Fibroblast of peridontal ligament (primary cell): ENCODE measurements around the gene NGEF.

Source experiments
- DNase-seq: peaks from one replicate; pipeline ENCODE4 v3.0.0-alpha.2; 2010; ENCODE audit errors: extremely low read depth

NGEF gene

DNA sequence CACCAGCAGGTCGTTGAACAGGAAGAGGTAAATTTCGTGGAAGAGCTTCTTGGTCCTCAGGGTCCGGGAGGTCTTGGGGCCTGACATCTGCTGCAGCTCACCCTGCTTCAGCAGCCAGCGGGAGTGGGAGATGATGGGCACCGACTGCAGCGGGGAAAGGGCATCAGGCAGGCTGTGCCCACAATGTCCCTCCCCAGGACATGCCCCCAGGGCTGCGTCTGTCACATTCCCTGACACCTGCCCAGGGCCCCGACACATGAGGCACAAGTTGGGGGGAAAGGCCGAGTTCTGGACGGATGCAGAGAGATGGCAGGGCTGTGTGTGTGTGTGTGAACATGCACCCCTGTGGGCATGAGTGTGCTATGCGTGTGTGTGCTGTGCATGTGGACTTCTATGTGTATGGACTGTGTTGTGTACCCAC, 129.0 kb downstream of the NGEF start:
- no peak for DNase-seq

DNA sequence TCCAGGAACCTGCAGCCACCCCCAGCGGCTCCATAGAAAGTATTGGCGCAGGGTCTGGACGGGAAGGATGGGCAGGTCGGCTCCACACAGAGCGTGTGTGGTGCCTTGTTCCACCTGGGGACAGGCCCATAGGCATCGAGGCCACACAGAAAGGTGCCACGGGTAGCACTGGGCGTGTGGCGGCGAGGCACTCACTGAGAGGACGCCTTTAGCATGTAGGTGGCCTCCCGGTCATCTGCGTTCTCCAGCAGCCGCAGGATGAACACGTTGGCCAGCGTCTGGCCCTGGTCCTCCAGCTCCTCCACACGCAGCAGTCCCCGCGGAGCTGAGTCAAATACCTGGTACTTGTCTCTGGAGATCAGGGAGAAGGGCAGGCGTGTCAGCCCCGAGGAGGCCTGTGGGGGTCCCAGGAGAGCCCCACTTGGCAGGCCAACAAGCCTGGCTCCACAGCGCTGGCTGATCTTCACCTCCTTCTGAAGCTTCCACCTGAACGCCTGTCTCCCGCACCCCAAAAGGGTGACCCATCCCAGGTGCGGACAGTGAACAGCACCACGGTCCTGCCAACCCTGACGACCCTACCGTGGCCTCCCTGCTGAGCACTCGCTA, 129.8 kb downstream of the NGEF start:
- no peak for DNase-seq

GRCh38 chr2:232882505-232883115, 130.4 kb downstream of the NGEF start:
- no peak for DNase-seq

GRCh38 chr2:232882085-232882484, 131.0 kb downstream of the NGEF start:
- no peak for DNase-seq

GRCh38 chr2:232880764-232881351, 132.2 kb downstream of the NGEF start:
- DNase-seq, result no peak

GRCh38 chr2:232879618-232880494, 133.2 kb downstream of the NGEF start:
- DNase-seq, result no peak

DNA sequence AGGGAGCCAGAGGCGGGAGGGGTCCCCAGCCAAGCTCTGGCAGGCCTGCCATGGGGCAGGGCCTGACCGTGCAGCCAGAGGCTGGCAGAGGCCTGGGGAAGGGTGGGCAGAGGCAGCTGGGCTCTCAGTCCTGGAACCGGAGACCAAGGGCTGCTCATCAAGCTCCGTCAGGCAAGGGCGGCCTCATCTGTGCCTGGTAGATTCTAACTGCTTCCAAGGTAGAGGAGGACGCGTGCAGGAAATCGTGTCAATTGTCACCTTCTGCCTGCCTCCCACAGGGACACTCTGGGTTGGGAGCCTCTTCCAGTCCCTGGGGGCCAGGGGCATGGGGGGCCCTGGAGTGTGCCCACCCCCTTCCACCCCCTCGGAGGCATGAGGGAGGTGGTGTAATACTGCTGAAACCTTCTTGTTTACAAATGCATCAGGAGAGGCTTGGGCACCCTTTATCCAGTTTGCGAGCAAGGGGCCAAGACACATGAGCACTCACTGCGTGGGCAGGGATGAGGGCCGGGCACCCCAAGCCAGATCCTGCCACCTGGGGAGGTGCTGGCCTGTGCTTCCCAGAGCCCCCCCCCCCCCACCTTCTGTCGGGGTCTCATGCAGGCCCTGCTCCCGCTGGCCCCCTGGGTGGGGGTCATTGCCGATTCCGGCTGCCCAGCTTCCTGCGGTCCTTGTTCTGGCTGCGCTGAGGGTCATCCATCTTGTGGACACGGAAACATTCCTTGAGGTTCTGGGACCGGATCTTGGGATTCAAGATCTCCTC, 134.0 kb downstream of the NGEF start:
- no peak for DNase-seq

DNA sequence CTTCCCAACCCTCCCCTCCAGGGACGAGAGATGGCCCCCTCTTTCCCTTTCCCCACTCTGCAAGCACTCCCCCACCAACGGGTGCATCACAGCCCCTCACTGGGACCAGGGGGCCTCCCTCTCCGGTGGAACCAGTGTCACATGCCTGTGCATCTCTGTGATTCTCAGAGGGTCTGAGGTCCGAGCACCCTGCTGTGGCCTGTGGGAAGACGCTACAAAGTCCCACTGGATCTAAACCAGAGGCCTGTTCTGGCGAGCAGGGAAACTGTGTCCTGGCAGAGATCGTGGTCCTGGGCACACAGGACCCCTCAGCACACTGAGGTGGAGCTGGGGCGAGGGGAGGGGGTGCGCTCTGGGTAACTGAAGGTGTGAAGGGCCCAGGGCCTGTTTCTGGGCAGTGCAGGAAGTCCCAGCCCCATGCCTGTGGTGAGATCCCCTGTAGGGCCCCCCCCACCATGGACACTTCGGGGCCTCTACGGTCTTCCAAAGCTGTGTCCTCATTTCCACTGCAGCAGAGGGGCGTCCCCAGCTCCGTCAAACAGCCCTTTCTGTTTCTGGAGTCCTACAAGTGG, 135.0 kb downstream of the NGEF start:
- no peak for DNase-seq

GRCh38 chr2:232876978-232877441, 136.0 kb downstream of the NGEF start:
- DNase-seq, result no peak

GRCh38 chr2:232876161-232876977, 136.7 kb downstream of the NGEF start:
- DNase-seq, result no peak

GRCh38 chr2:232875256-232876121, 137.6 kb downstream of the NGEF start:
- DNase-seq, result no peak

GRCh38 chr2:232874677-232875223, 138.3 kb downstream of the NGEF start:
- no peak for DNase-seq

DNA sequence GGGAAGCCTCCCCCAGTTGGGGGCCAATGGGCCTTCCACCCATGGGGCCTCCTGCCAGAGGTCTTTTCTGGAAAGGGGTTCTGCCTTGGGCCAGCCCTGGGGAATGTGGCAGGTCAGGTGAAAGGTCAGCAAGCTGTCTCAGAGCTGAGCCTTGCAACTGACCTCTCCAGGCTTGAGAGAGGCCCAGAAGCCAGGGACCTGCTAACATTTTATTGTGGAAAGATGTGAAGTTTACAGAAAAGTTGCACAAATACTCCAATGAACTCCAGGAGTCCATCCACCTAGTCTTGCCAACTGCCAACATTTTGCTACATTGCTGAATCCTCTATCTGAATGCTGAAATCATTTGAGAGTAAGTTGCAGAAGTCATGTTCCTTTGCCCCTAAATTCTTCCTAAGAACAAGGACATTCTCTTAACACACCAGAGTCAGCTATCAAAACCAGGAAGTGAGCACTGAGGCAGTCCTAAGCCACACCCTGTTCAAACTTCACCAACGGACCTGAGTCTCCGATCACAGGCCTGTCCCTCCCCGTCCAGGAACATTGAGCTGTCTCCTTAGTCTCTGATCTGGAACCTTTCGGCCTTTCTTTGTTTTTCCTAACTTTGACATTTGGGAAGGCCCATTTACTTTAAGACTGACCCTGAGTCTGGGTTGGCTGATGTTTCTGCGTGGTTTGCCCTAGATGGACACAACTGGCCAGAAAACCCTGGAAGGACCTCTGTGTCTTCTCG, 139.0 kb downstream of the NGEF start:
- no peak for DNase-seq

DNA sequence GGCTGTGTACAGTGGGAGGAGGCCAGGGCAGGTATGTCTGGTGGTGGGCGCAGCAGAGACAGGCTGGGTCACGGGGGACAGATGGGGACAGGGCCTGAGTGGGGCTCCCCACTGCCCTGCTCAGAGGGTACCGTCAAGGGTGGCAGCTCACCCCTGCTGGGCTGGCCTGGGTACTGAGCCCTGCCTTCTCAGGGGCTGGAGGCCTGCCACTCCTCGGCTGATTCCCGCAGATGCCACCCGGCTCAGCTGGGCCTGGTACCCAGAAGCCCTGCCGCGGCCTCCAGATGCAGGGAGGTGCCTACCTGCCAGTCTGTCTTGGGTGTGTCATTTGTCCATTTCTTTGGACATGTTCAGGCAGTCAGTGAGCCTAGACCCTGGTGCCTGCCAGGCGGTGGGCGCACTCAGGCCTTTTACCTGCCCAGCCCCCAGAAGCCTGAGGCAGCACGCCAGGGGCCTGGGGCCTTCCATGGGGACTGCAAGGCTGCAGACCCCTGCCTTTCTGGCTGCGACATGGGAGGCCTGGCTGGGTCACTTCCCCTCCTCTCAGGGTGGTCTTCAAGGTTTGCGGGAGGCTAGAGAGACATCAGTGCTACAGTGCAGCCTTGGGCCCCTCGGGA, 139.7 kb downstream of the NGEF start:
- no peak for DNase-seq

GRCh38 chr2:232872826-232873225, 140.2 kb downstream of the NGEF start:
- DNase-seq, result no peak

DNA sequence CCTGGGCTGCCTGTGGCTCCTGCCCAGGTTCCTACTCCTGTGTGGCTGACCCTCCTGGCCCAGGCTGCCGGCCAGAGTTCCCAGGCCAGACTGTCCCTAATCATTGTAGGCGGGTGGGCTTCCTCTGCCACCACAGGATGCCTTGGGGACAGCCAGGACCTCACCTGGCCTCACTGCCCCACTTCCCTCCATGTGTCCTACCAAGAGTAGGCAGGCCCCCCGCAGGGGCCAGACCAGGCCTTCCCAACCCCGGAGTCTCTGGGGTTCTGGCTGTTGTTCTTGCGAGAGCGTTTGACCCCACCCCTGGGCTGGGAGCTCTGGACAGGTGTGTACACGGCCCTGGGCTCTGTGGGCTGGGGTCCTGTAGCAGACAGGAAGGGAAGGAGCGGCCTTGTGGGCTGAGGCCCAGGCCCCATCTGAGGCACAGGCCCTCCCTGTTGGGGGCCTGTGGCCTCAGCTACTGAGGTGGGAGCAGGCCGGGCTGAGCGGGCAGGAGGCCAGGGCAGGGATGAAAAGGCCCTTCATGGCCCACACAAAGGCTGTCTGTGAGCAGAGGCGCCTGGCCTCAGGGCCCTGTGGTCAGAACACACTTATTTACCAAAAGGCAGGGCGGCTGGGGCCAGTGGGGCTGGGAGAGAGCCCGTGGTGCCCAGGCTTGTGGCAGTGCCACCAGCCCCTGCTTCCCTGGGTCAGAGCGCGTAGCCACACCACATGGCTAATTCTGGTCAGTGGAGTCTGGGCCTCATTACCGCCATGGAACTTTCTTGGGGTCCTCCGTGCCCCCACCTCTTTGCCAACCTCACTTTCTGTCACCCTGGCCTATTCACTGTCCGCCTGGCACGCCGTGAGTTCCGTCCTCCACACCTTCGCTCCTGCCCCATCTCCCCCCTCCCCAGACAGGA, 141.0 kb downstream of the NGEF start:
- no peak for DNase-seq

GRCh38 chr2:232871418-232871834, 141.6 kb downstream of the NGEF start:
- no peak for DNase-seq
